COLO829 (cell line): ENCODE data around the gene IGFBPL1.
"Not testable (repeated sequence)": the region's sequence is repeated elsewhere in the genome, so short reads cannot be mapped to it uniquely, and the experiment has no call there.

Experiments
- DNase-seq: peaks from one replicate; pipeline ENCODE4 v3.0.0; 2012; ENCODE audit warnings: low spot score

The IGFBPL1 gene

GRCh38 chr9:38423973-38424843 lies at the start of gene IGFBPL1:
IGFBPL1 (minus strand) TSS chr9:38424454; CDS start chr9:38424424, 30 bp downstream.
- no peak for DNase-seq

GRCh38 chr9:38472583-38473249 lies 48.5 kb upstream of the IGFBPL1 start:
- DNase-seq, result not testable (repeated sequence)

GRCh38 chr9:38467404-38467803 lies 43.1 kb upstream of the IGFBPL1 start:
- no peak for DNase-seq

- no peak for DNase-seq
Observed at GRCh38 chr9:38453835-38454234, 29.6 kb upstream of the IGFBPL1 start.

DNA sequence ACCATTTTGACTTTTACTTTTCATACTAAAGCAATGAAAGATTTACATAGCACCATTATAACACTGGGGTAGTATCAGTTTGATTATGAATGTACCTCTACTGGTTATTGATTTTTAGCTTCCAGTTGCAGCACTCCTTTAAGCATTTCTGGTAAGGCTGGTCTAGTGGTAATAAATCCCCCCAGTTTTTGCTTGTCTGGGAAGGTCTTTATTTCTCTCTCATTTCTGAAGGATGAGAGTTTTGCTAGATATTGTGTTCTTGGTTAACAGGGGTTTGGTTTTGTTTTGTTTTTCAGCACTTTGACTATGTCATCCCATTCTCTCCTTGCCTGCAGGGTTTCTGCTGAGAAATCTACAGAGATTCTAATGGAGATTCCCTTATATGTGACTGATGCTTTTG lies 26.9 kb upstream of the IGFBPL1 start:
- DNase-seq, result no peak

DNA sequence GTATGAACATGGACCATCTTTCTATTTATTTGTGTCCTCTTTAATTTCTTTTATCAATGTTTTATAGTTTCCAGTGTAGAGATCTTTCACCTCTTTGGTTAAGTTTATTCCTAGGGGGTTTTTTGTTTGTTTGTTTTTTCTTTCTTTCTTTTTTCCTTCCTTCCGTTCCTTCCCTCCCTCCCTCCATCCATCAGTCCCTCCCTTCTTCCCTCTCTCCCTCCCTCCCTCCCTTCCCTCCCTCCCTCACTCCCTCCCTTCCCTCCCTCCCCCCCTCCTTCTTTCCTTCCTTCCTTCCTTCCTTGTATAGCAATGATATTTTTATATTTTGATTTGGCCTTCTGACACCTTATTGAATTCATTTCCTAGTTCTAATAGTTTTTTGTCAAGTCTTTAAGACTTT lies 23.4 kb upstream of the IGFBPL1 start:
- DNase-seq, result no peak

- no peak for DNase-seq
Observed at GRCh38 chr9:38445154-38446043, 21.1 kb upstream of the IGFBPL1 start.

- no peak for DNase-seq
Observed at GRCh38 chr9:38443597-38443996, 19.3 kb upstream of the IGFBPL1 start.

DNA sequence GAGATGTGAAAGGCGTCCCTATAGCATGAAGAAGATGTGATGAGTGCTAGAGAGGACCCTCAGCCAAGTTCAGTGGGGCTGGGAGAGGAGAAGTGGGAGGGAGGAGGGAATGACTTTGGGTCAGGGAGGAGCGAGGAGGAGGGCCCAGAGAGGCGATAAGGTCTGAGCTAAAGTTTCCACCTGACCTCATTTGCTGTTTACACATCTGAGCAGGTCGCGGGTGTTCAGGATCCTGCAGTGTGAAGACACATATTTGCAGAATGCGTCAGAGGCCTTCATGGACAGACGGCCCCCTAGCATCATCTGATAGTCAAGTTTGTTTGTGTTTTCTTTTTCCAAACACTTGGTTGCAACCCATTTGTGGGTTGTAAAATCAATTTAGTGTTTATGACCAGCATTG lies 18.9 kb upstream of the IGFBPL1 start:
- DNase-seq, result no peak

GRCh38 chr9:38442473-38443096 lies 18.3 kb upstream of the IGFBPL1 start:
- DNase-seq, result no peak

DNA sequence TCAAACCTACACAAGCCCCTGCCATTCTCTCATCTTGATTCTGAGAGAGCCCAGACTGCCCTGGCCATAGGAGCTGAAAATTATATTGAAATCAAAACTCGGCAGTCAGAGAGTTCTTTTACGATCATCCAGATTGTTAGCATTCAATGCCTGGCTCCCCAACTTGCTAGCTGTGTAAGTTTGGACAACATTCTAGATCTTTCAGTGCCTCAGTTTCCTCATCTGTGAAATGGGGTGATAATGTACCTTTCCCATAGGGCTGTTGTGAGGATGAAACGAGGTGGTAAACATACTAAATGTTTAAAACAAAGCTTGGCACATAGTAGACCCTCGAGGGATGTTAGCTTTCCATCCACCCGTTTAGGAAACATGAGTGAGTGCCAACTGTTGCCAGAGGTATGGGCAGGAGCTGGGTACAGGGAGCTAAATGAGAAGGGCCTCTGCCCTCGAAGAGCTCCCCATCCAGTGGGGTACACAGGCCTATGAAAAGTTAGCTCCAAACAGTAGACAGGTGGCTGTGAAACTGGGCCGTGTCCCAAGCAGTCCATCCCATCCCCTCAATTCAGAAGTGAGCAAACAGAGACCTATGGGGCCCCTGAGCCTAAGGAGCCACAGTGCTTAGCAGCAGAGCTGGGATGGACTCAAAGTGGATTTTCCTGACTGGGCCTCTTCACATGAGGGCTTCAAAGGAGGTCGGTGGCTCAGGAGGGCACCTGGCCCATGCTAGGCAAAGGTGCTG lies 17.3 kb upstream of the IGFBPL1 start:
- no peak for DNase-seq

GRCh38 chr9:38440516-38440915 lies 16.3 kb upstream of the IGFBPL1 start:
- no peak for DNase-seq

GRCh38 chr9:38439916-38440301 lies 15.7 kb upstream of the IGFBPL1 start:
- no peak for DNase-seq

GRCh38 chr9:38439291-38439915 lies 15.1 kb upstream of the IGFBPL1 start:
- no peak for DNase-seq

GRCh38 chr9:38437193-38437823 lies 13.1 kb upstream of the IGFBPL1 start:
- no peak for DNase-seq

DNA sequence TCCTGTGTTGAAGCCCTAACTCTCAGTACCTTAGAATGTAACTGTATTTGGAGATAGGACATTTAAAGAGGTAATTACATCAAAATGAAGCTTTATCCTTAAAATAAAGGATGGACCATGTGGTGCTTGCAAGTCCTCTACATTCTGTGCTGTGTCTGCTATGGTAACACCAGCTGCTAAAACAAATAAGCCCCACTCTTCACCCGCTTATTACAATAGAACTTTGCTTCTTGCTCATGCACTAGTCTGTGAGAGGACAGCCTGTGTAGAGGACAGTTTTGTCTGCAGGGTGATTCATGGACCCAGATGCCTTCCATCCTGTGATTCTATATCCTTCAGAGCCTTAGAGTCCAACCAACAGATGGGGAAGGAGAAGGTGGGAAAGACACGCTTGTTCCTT lies 12.5 kb upstream of the IGFBPL1 start:
- no peak for DNase-seq

DNA sequence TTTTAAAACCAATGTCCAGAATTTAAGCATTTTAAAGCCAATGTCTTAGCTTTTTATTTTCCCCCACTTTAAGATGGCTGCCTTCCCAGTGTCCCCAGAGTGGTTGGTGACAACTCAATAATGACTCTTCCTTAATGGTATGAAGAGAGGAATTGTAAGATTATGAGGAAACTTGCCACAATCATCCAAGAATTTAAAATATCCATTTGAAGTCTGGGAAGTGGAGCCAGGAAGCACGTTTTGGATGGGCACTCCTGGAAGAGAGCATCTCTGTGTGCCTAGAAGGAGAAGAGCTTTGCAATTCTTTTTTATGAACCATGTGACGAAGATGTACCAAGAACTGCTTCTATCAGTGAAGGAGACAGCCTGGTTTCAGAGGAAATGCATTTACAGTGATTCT lies 11.3 kb upstream of the IGFBPL1 start:
- no peak for DNase-seq

GRCh38 chr9:38434853-38435252 lies 10.6 kb upstream of the IGFBPL1 start:
- no peak for DNase-seq

- no peak for DNase-seq
Observed at GRCh38 chr9:38434365-38434764, 10.1 kb upstream of the IGFBPL1 start.

DNA sequence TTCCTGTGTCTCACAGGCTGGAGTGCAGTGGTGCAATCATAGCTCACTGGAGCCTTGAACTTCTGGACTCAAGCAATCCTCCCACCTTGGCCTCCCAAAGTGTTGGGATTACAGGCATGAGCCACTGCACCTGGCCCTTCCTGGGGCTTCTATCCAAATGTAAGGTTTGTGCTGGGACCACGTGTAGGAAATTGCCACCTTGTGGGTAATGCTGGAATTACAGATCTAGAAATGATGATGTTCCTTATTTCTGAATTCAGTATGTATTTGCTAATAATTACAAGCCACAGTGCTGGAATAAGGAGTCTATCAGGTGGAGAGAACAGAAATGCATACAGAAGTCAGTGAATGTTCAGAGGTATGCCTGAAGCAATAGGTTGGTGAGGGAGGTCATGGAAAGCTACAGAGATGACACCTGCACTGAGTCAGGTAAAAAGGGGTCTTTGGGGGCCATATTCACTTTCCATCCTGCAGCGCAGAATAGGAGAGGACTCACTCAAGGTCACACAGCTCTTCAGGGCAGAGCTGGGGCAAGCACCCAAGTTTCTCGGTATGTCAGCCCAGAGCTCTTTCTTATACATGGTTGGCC lies 8.8 kb upstream of the IGFBPL1 start:
- peak; percentile 54 for DNase-seq
